ENCODE measurements around the gene SYS1.

SYS1 gene

GRCh38 chr20:45416917-45417316 is 54.0 kb downstream of the SYS1 start:
- no peak for DNase-seq (ENCODE audit: low read depth)

Measured in HS-27A (cell line).